ENCODE results near the gene CBLN2.

CBLN2 gene

GRCh38 chr18:72502671-72503431 is 41.3 kb downstream of the CBLN2 start:
- CTCF ChIA-PET: no interaction called here
- no peak overlapping the region for H3K4me3 ChIP-seq (ENCODE audit: low read depth, low read length)
- H3K4me1 ChIP-seq (ENCODE audit: control insufficient read depth, insufficient read depth, low read length): no peaks in the 10 kb centered on the region
- H3K9me3 ChIP-seq (ENCODE audit: control insufficient read depth, insufficient read depth, low read depth, low read length): no peaks in the 10 kb centered on the region
- no peak overlapping the region for H3K27ac ChIP-seq (ENCODE audit: extremely low read depth, low read depth, low read length)
- TF ChIP-seq ZNF121 (tag by site-specific recombination; IDR thresholded peaks at IDR 0.05): no peak
- no peak for TF ChIP-seq GLIS2 (tag by site-specific recombination; IDR thresholded peaks at IDR 0.05)
- no peak for TF ChIP-seq ZFP3 (tag by site-specific recombination; IDR thresholded peaks at IDR 0.05; ENCODE audit: low read depth)
- TF ChIP-seq, protein P1, sequence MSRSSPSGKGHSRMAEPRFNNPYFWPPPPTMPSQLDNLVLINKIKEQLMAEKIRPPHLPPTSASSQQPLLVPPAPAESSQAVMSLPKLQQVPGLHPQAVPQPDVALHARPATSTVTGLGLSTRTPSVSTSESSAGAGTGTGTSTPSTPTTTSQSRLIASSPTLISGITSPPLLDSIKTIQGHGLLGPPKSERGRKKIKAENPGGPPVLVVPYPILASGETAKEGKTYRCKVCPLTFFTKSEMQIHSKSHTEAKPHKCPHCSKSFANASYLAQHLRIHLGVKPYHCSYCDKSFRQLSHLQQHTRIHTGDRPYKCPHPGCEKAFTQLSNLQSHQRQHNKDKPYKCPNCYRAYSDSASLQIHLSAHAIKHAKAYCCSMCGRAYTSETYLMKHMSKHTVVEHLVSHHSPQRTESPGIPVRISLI (tag by site-specific recombination; IDR thresholded peaks at IDR 0.05): no peak
- no peak for TF ChIP-seq ZNF324 (tag by site-specific recombination; IDR thresholded peaks at IDR 0.05)
- TF ChIP-seq, protein P2, sequence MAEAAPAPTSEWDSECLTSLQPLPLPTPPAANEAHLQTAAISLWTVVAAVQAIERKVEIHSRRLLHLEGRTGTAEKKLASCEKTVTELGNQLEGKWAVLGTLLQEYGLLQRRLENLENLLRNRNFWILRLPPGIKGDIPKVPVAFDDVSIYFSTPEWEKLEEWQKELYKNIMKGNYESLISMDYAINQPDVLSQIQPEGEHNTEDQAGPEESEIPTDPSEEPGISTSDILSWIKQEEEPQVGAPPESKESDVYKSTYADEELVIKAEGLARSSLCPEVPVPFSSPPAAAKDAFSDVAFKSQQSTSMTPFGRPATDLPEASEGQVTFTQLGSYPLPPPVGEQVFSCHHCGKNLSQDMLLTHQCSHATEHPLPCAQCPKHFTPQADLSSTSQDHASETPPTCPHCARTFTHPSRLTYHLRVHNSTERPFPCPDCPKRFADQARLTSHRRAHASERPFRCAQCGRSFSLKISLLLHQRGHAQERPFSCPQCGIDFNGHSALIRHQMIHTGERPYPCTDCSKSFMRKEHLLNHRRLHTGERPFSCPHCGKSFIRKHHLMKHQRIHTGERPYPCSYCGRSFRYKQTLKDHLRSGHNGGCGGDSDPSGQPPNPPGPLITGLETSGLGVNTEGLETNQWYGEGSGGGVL (tag by site-specific recombination; IDR thresholded peaks at IDR 0.05): no peak
- TF ChIP-seq, protein P3, sequence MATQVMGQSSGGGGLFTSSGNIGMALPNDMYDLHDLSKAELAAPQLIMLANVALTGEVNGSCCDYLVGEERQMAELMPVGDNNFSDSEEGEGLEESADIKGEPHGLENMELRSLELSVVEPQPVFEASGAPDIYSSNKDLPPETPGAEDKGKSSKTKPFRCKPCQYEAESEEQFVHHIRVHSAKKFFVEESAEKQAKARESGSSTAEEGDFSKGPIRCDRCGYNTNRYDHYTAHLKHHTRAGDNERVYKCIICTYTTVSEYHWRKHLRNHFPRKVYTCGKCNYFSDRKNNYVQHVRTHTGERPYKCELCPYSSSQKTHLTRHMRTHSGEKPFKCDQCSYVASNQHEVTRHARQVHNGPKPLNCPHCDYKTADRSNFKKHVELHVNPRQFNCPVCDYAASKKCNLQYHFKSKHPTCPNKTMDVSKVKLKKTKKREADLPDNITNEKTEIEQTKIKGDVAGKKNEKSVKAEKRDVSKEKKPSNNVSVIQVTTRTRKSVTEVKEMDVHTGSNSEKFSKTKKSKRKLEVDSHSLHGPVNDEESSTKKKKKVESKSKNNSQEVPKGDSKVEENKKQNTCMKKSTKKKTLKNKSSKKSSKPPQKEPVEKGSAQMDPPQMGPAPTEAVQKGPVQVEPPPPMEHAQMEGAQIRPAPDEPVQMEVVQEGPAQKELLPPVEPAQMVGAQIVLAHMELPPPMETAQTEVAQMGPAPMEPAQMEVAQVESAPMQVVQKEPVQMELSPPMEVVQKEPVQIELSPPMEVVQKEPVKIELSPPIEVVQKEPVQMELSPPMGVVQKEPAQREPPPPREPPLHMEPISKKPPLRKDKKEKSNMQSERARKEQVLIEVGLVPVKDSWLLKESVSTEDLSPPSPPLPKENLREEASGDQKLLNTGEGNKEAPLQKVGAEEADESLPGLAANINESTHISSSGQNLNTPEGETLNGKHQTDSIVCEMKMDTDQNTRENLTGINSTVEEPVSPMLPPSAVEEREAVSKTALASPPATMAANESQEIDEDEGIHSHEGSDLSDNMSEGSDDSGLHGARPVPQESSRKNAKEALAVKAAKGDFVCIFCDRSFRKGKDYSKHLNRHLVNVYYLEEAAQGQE (tag by site-specific recombination; IDR thresholded peaks at IDR 0.05): no peak
- TF ChIP-seq ZNF175 (tag by site-specific recombination; IDR thresholded peaks at IDR 0.05): no peak
- no peak for TF ChIP-seq ZNF221 (tag by site-specific recombination; IDR thresholded peaks at IDR 0.05; ENCODE audit: borderline replicate concordance)
- no peak for TF ChIP-seq SALL2 (tag by site-specific recombination; IDR thresholded peaks at IDR 0.05; ENCODE audit: borderline replicate concordance)
- TF ChIP-seq ZBTB20 (tag by site-specific recombination; IDR thresholded peaks at IDR 0.05): no peak
- TF ChIP-seq ZNF529 (tag by site-specific recombination; IDR thresholded peaks at IDR 0.05; ENCODE audit: insufficient replicate concordance): no peak
- TF ChIP-seq ZNF169 (tag by site-specific recombination; IDR thresholded peaks at IDR 0.05): no peak
- no peak for TF ChIP-seq TCF7L2 (IDR thresholded peaks at IDR 0.05; ENCODE audit: borderline replicate concordance, low read depth, low read length)
- TF ChIP-seq ZNF610 (tag by site-specific recombination; IDR thresholded peaks at IDR 0.05; ENCODE audit: borderline replicate concordance): no peak
- TF ChIP-seq ZFP37 (tag by site-specific recombination; IDR thresholded peaks at IDR 0.05): no peak
- TF ChIP-seq KLF16 (tag by site-specific recombination; IDR thresholded peaks at IDR 0.05): no peak
- no peak for TF ChIP-seq CTCF (tag by site-specific recombination; IDR thresholded peaks at IDR 0.05)
- no peak for TF ChIP-seq ZFHX2 (tag by site-specific recombination; conservative IDR thresholded peaks at IDR 0.05)
- H3K36me3 ChIP-seq (ENCODE audit: control insufficient read depth in 2 of 2, insufficient read depth in 1 of 2, low read length in 2 of 2): no peaks in the 10 kb centered on the region
- POLR2A ChIA-PET: no interaction called here
